AG04449 (cell line): ENCODE results near the gene PPP5C.

Source experiments
- CTCF ChIA-PET: fragments of 350-600 bp; formaldehyde crosslinking; extraction: SDS; loops from one replicate; lab custom pipeline; 2021; ENCODE audit warnings: antibody characterized with exemption; lab: Yijun Ruan, JAX
- POLR2A ChIA-PET: fragments of 400-600, 350-600 bp; formaldehyde crosslinking; extraction: SDS; loops from one replicate; lab custom pipeline; 2020; ENCODE audit warnings: antibody characterized with exemption, inconsistent platforms; lab: Yijun Ruan, JAX
- DNase-seq: peaks from one replicate; pipeline ENCODE4 v3.0.0-alpha.2; 2010; ENCODE audit warnings: low read depth, low spot score
- H3K4me3 ChIP-seq: 2 replicates; pipeline ENCODE4 v1.5.1; 2011; ENCODE audit warnings: low read depth, mild to moderate bottlenecking, control low read depth, low read length
- TF ChIP-seq, protein P1 (sequence below): IDR thresholded peaks from one replicate; pipeline ENCODE4 v1.5.1; 2011; ENCODE audit warnings: mild to moderate bottlenecking, moderate library complexity, low read length, control low read depth, inconsistent platforms; ENCODE audit not compliant: insufficient read depth; ENCODE audit errors: missing control alignments

Gene PPP5C, protein sequence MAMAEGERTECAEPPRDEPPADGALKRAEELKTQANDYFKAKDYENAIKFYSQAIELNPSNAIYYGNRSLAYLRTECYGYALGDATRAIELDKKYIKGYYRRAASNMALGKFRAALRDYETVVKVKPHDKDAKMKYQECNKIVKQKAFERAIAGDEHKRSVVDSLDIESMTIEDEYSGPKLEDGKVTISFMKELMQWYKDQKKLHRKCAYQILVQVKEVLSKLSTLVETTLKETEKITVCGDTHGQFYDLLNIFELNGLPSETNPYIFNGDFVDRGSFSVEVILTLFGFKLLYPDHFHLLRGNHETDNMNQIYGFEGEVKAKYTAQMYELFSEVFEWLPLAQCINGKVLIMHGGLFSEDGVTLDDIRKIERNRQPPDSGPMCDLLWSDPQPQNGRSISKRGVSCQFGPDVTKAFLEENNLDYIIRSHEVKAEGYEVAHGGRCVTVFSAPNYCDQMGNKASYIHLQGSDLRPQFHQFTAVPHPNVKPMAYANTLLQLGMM

DNA sequence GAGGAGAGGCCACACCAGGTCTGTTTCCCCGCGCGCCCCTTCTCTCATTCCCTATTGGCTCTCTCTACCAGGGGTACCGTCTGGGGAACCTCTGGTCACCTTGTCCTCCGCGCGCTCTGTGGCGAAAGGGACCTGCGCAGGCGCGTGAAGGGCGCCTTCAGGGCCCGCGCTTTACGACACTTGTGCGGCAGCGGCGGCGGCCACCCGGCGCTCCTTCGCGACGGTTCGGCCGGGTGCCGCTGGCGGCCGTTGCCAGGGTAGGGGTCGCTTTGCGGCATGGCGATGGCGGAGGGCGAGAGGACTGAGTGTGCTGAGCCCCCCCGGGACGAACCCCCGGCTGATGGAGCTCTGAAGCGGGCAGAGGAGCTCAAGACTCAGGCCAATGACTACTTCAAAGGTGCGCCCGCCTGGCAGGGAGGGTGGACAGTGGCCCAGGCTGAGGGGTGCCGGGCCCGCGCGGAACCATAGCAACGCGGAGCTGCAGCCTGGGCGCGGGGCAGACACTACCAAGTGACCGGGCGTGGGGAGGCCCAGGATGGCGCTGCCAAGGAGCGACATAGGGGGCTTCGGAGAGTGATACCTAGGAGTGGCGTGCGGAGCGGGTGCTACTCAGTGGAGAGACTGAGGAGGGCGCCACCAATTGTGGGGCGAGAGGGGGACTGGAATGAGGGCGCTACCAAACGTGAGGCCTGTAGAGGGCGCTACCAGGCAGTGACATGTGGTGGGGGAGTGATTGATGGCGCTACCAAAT is at the start of gene PPP5C:
Gene PPP5C (plus strand): TSS at position 267 of the 751 bp plus-strand sequence. CDS start 10 bp downstream, at position 277.
- H3K4me3 ChIP-seq = peak within 1 kb of the TSS; percentile 99
- TF ChIP-seq, protein P1, sequence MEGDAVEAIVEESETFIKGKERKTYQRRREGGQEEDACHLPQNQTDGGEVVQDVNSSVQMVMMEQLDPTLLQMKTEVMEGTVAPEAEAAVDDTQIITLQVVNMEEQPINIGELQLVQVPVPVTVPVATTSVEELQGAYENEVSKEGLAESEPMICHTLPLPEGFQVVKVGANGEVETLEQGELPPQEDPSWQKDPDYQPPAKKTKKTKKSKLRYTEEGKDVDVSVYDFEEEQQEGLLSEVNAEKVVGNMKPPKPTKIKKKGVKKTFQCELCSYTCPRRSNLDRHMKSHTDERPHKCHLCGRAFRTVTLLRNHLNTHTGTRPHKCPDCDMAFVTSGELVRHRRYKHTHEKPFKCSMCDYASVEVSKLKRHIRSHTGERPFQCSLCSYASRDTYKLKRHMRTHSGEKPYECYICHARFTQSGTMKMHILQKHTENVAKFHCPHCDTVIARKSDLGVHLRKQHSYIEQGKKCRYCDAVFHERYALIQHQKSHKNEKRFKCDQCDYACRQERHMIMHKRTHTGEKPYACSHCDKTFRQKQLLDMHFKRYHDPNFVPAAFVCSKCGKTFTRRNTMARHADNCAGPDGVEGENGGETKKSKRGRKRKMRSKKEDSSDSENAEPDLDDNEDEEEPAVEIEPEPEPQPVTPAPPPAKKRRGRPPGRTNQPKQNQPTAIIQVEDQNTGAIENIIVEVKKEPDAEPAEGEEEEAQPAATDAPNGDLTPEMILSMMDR = peak; percentile 95
- CTCF ChIA-PET = interaction anchor here (0.7 to 2.7 kb wide), 23 partner anchors 10 to 141 kb away, joined by 3 to 26 read pairs (median 5); no protein-coding TSS in a partner anchor
- DNase-seq = peak; percentile 21
- POLR2A ChIA-PET = interaction anchor here (0.8 kb wide), 1 partner anchor 11 kb away, joined by 3 read pairs; no protein-coding TSS in a partner anchor

DNA sequence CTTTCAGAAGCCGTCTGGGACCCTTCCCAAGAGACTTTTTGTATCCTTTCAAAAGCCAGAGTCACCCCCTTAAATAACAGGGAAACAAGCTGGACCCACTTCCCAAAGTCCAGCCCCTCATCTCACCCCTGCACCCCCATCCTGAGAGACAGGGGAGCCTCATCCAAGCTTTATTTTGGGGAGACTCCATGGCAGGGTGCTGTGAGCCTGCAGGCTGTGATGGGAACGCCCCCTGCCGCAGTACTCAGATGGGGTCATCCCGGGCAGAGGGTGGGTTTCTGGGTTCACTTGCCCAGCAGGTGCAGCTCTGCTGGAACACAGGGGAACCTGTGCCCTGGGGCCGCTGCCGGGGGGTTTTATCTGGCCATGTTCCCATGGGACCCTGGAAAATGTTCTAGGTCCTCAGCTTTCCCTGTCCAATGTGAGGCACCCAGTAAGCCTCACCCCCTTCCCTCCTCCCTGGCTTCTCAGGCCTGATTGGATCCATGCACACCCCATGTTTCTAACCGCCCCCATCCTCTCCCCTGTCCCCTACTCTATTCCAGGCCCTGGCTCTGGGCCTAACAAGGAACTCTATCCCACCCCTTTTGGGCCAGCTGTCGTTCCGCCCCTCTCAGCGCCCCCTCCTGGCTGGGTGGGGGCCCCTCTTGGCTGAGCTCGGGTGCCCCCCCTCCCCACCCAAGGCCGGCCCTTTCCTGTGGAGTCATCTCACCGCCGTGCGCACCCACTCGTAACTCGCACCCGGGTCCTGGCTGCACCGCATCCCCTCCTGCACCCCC is 49.0 kb upstream of the PPP5C start:
- ChIA-PET POLR2A (no interaction called here), CTCF (interaction anchor here (1.0 to 3.7 kb wide), 3 partner anchors 9 to 98 kb away, joined by 3 to 20 read pairs (median 5); no protein-coding TSS in a partner anchor)
- TF ChIP-seq, protein P1 = no peak
- no peak for DNase-seq
- H3K4me3 ChIP-seq = no peak overlapping the region

DNA sequence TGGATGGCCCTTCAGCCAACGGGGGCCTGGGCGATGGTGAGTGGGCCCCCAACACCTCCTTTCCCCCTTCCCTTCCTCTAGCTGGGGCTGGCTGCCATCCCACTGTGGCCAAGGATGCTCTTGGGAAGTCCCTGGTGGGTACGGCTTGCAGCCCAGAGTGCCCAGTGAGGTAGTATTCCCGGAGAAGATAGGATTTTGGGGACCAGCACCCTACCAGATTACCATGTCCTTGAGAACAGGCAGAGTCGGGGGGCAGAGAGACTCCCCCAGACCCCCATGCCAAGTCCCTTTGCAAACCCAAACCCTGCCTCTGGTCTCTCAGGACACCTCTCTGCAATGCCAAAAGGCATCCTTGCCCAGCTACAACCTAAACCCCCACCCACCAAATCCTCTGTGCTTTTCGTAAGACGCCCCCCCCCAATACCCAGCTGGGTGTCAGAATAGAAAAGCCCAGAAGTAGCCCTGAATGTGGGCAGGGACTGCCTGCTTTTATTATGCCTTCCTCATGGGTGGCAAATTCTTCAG is 48.3 kb upstream of the PPP5C start:
- TF ChIP-seq, protein P1 = no peak
- POLR2A ChIA-PET = no interaction called here

DNA sequence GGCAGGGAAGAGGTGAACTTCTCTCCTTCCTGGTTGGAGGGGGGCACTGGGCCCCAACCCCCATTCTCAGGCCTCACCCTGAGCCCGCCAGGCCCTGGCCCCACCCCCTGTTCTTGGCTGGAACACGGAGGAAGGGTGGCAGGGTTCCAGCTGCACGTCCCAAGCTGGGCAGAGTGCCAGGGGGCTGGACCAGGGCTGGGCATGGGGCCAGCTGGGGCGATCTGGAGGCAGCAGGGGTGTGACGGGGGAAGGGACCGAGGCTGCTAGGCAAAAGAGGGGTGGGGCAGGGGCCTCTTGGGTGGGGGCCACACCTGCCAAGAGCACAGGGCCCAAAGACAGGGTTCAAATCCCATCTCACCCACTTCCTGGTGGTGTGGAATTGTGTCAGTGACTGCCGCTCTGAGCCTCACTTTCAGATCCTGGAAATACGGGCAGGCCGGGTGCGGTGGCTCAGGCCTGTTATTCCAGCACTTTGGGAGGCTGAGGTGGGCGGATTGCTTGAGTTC is 47.8 kb upstream of the PPP5C start:
- POLR2A ChIA-PET = no interaction called here
- DNase-seq = no peak

More for the DNA sequence above, 48.3 kb upstream of the PPP5C start:
- DNase-seq = no peak
- no peak overlapping the region for H3K4me3 ChIP-seq
- CTCF ChIA-PET = interaction anchor here (1.5 to 3.7 kb wide), 2 partner anchors 17 to 93 kb away, joined by 3 to 20 read pairs; no protein-coding TSS in a partner anchor

DNA sequence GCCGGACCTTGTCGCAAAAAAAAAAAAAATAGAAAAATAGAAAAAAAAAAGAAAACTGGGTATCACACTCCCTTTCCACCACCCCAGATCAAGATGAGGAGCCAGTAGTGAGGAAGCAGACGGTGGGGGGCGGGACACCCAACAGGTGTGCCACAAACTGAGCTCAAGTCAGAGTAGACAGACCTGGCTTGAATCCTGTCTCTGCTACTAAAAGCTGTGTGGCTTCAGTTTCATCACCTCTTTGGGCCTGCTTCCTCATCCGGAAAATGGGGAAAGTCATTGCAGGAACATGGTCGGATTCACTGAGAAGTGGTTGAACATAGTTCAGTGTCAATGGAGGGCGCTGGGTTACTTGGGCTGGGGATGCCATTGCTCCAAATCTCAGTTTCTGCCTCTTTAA is 47.2 kb upstream of the PPP5C start:
- CTCF ChIA-PET = interaction anchor here (0.8 to 2.3 kb wide), 7 partner anchors 10 to 220 kb away, joined by 3 to 16 read pairs (median 3); no protein-coding TSS in a partner anchor
- DNase-seq = no peak

More for the DNA sequence above, 47.8 kb upstream of the PPP5C start:
- TF ChIP-seq, protein P1 = no peak
- H3K4me3 ChIP-seq = no peak overlapping the region
- CTCF ChIA-PET = interaction anchor here (1.2 to 3.7 kb wide), 3 partner anchors 18 to 215 kb away, joined by 3 to 20 read pairs (median 3); no protein-coding TSS in a partner anchor

More for the DNA sequence above, 47.2 kb upstream of the PPP5C start:
- POLR2A ChIA-PET = no interaction called here
- TF ChIP-seq, protein P1 = no peak
- H3K4me3 ChIP-seq = no peak overlapping the region
